HG03066 (cell line): ENCODE results near the gene PPME1.

Source experiments
- ATAC-seq: cut with Tn5 transposase; IDR thresholded peaks from one replicate; pipeline ENCODE4 v1.9.1; 2021; ENCODE audit warnings: low read depth; ENCODE audit not compliant: unreplicated experiment

Gene PPME1

DNA sequence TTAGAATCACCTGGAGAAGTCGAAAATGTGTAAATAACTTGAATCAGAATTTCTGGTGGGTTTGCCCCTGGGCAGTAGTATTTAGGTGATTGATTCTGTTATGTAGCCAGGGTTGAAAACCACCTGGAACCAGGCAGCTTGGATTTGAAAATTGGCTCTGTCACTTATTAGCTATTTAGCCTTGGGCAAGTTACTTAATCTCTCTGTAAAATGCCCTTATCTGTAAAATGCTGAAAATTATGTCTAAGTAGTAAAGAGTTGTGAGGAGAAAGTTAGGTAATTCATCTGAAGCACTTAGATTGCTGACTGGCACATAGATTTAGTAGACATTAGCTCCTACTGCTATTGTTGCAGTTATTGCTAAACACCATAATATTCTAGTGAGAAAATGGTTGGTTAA, 49.3 kb downstream of the PPME1 start:
- ATAC-seq = no peak

DNA sequence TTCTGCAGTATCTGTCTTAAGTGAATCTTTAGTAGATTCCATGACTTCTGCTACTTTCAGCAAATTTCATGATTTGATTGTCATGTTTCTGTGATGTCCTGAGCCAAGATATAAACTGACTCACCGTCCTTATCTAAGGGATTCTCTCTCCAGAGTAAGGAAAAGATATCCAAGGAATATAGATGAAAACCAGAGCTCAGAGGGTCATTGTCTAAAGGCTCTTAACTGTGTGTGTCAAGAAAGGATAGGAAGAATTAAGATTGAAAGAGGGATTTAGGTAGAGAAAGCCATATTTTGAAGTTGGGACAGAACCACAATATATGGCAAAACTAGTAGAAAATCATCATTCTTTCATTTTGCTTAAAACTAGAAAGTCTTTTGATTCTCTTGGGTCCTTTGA, 50.7 kb downstream of the PPME1 start:
- no peak for ATAC-seq

DNA sequence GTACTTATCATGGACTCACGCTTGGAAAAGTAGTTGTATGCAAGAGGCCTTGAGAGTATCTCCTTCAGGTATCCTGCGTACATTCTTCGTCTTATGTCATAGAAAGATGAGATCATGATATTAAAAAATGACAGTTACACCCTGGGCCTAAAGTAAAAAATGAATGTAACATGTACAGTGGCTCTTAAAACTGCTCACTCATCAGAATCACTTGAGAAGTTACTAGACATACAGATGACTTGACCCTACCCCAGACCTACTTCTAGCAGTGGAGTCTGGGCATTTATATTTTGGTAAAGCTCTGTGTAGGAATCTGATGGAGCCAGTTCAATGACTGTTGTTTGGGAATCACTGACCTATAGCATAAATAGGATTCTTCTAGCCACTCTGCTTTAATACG, 54.5 kb downstream of the PPME1 start:
- ATAC-seq = no peak

DNA sequence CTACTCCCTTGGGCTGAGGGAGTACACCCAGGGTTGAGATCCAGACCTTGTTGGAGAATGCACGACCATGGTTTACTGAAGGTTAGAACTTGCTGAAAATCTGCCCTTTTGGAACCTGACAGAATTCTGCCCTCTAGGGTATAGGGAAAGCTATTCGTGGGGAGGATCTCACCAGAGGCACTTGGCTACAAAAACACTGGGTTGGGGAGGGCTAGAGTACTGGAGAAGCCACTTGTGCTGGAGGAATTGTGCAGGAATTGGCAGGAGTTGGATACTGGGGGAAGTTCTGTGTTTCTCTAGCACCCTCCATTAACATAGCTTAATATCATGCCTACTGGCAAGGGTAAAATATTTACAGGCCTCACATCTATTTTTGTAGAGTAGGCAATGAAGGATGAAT, 55.8 kb downstream of the PPME1 start:
- no peak for ATAC-seq

DNA sequence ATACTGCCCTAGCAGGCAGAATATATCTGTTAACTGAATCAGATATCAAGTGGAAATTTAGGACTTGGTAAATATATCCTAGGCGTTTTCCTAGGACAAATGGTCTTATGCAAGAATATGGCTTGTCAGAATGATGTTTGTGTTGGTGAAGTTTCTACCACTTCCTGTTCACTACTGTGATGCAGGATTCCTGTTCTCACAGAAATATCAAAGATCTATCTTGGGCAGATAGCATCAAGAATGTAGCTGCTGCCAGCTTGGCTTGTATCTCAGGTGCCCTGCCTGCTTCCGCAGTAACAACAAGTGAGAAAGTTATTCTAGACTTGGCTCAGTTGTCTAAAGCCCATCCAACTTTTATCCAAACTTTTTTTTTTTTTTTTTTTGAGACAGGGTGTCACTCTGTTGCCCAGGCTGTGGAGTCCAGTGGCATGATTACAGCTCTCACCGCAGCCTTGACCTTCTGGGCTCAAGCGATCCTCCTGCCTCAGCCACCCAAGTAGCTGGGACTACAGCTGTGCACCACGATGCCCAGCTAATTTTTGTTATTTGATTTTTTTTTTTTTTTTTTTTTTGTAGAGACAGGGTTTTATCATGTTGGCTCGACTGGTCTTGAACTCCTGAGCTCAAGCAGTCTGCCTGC, 61.3 kb downstream of the PPME1 start:
- no peak for ATAC-seq

DNA sequence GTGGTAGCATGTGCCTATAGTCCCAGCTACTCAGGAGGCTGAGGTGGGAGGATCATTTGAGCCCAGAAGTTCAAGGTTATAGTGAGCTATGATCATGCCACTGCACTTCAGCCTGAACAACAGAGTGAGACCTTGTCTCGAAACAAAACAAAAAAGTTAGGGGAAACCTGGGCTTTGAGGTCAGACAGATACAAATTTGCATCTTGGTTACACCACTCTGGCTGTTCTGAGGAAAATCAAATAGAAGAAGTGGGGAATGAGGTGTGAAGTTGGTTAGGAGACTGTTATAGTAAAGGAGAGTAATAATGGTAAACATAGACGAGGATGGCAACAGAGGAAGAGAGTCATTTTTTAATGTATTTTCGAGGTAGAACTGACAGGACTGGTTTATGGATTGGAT, 62.6 kb downstream of the PPME1 start:
- no peak for ATAC-seq

DNA sequence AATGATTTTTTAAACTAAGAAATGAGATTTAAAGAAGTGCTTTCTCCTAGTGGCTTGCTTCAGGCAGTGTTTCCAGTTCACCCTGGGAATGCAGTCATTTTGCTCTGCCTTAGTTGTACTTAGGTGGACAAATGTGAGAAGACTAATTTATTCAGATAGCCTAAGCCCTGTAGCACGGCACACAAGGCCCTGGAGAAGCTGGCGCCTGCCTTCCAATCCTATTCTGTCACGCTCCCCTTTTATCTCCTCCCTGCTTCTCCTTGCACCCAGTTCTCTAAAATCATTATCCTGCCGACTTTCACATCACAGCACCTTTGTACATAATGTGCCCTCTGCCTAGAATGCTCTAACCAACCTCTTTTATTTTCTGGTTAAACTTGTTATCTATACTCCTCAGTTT, 64.0 kb downstream of the PPME1 start:
- no peak for ATAC-seq

DNA sequence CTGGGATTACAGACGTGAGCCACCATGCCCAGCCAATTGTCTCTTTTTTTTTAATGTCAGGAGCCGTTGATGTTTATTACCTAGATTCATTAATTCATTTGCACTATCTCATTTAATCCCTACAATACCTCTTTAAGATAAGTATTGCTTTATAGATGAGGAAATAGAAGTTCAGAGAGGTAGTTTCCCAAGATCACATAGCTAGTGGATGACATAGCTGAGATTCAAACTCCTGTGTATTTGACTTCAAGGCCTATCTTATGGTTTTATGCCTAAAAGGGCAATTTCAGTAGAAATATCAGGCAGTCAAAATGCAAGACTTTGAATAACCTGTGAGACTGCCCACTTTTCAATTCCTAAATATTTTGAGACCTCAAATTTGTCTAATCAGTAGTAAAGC, 66.5 kb downstream of the PPME1 start:
- no peak for ATAC-seq

DNA sequence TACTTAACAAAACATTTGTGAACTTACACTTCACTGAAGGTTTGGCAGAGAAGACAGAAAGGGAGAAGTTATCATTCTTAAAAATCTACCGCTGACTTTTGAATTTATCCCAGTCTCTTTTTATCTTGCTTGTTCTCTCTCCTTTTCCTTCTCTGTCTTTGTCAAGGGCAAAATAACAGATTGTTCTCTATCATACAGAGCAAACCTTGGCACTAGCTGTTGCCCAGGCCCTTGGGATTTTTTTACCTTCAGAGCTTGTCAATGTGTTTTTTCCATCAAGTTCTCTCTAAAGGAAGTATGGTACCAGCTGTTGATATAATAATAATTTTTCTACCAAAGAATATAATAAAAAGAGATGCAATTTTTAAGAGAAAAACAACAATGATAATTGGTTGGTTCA, 67.2 kb downstream of the PPME1 start:
- no peak for ATAC-seq

DNA sequence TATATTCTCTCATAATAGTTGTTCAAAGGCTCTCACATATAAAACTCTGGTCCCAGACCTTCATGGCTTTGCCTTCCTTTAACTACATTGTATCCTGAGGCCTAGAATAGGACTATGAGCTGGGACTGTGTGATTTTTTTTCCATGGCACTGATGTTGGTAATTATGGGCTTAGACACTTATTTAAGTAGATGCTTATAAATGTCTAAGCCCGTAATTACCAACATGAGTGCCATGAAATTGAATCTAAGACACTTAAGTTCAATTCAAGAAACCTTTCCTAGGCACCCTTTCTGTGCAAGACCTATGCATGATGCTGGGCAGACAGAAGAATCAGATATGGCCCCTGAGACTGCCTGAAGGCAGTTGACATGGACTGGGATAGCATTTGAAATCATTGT, 77.4 kb downstream of the PPME1 start:
- no peak for ATAC-seq

DNA sequence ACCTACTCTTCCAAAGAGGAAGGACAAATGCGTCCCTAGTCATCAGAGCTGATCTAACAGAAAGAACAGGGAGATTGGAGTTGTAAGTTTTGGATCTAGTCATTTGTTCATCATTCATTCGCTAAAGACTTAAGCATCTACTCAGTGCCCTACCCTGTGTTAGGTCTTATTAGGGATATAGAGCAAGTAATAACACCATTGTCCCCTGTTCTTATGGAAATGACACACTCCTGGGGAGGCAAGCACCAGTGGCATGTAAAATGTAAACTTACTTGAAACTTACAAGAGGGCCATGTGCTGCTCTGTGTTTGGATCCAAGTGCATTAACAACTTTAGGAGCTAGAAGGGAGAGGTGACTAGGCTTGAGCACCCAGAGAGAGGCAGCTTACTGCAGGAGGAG, 78.4 kb downstream of the PPME1 start:
- no peak for ATAC-seq

DNA sequence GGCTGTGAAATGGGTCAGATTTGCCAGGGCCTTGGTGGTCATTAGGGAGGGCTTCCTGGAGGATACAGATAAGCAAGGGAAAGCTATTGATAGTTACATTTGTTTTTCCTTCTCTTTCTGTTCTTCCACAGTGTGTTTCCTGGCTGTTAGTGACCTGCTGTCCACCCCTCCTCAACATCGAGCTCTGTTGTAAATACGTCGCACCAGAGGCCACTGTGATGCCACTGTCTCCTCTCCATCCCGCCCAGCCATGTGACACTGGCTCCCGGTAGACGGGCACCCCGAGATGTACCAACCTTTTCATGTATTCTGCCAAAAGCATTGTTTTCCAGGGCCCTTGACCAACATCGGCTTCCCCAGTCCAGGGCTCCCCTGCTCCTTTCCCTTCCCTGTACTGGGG, 82.3 kb downstream of the PPME1 start:
- ATAC-seq = no peak

DNA sequence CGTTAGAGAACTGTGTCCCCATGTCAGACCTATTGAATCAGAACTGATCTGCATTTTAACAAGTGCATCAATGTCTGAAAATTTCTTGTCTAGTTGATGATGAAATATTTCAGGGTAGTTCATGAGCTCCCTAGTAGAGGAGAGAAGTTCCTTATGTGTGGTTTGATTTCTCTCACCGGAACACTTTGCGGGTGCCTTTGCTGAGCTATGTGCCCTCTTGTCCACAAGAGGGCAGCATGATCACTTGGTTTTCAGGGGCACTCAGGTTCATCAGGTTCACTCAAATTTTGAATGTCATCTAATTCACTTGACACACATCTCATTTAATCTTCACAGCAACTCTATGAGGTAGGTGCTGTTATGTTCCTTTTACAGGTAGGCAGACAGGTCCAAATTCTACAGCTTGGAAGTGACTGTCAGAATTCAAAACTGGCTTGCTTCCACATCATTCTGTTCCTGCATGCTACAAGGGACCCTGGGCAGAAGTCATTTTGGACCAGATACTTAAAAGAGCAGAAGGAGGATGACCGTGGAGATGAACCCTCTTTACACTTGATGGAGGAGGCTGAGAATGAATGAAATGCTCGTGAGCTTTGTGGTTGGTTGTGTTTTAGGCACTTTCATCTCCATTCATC, 84.8 kb downstream of the PPME1 start:
- no peak for ATAC-seq

DNA sequence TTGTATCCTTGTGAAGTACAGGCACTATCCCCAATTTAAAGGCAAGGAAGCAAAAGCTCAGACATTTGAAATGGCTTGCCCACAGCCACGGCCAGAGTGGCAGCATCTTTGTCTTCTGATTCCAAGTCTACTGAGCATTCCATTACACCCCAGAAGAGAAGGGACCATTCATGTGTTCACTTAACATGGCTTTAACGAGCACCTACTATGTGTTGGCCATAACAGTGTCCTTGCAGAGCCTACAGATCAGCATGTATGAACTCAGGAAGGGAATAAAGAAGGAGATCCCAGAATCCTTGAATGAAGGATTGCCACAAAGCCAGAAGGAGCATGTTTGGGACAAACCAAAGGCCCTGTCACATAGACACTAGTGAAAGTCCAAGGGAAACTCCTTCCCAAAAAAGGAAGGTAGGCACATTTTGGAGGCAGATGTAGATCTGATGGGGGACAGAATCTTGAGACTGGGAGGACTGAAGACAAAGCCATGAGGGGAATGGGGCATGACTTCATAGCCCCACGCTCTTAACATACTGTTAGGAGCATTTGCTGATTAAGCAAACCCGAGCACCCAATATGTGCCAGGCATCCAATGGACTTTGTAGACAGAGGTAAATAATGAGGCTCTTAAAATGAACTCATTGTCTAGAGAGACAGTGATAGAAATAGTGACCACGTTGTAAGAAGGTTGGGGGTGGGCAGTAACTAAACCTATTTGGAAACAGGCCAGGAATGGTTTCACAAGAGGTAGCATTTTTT, 85.5 kb downstream of the PPME1 start:
- no peak for ATAC-seq

DNA sequence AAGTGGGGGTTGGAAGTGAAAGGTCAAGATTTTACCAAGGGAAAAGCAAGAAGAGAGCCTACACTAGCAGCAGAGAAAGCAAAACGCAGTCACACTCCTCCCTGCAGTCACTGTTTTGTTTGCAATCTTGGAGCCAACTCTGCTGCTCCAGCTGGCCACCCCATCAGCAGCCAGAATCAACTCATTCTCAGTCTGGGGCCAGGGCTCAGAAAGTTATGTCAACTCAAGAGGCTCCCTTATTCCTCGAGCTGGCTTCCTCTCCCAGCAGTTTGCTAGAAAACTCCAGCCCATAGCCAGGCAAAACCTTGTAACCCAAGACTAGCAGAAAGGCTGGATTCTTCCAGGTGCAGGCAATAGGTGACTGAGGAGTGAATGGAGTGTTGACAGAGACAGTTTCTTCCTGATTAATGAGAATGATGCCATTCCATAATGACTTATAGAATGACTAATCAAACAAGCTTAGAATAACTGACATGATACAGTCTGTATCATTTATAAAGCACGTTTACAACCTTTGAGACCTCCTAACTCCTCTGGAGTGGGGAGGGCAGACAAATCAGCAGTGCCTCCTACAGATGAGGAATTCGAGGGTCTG, 87.0 kb downstream of the PPME1 start:
- ATAC-seq = no peak

DNA sequence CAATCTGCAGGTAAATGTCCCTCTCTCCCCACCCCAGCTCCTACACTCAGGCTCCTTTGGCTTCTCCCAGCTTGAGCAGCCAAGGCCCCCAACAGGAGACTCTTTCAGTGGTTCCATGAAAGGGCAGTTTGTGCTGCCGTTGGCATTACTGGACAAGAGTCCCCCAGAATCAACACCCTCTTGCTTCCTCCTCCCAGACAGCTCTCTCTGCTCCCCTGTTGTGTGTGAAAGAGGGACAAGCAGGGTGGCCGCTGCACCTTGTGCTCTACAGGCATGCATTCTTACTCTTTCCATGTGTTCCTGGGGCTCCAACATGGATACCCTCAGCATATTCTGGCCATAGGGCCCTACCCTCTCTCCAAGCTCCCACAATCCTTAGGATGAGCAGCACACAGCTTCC, 91.6 kb downstream of the PPME1 start:
- ATAC-seq = no peak

DNA sequence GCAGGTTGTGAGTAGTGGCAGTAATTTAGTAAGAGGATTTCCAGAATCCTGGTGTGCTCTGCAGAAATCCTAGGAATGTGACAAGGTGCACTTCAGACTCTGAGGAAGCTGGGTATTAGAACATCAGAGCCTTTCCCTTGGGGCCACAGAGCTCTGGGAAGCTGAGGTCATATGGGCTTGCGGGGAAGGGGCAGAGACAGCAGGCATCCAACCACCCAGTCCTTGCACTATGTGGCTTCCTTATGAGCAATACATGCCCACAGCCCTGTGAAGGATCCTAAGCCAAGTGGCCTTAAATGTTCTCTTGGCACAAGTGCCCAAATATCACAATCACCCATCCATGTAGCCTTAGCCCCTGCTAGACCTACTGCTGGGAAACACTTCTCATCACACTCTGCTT, 94.2 kb downstream of the PPME1 start:
- no peak for ATAC-seq

DNA sequence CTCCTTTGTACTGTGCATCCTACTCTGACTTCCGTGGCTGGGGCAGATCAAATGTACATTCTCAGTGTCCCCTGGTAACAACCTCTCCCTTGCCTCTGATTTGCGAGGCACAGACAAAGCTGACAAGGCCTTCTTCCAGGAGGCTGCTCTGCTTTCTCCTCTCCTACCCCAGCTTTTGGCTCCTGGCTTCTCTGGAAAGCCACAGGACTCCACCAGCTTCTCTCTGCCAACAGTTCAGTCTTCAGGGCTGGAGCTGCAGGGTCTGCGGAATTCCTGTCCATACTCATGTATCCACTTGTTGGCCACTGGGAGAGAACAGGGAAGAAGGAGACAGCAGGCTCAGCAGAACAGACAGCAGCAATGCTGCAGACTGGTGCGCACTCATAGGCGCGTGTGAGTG, 95.9 kb downstream of the PPME1 start:
- ATAC-seq = no peak

DNA sequence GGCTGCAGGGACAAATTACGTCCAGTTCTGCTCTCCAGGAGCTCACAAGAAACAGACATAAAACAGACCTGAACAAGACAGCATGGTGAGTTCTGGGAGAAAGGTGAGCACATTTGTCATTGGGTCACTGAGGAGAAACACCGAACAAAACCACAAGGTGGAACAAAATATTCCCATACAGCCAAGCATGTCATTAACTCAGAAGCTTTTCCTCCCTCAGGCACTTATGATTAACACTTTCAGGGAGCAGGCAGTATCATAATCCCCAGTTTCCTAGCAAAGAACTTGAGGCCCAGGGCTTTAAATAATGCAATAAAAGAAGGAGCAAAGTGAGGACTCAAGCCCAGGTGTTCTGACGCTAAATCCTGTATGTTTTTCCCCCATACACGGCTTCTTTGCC, 97.4 kb downstream of the PPME1 start:
- ATAC-seq = no peak

DNA sequence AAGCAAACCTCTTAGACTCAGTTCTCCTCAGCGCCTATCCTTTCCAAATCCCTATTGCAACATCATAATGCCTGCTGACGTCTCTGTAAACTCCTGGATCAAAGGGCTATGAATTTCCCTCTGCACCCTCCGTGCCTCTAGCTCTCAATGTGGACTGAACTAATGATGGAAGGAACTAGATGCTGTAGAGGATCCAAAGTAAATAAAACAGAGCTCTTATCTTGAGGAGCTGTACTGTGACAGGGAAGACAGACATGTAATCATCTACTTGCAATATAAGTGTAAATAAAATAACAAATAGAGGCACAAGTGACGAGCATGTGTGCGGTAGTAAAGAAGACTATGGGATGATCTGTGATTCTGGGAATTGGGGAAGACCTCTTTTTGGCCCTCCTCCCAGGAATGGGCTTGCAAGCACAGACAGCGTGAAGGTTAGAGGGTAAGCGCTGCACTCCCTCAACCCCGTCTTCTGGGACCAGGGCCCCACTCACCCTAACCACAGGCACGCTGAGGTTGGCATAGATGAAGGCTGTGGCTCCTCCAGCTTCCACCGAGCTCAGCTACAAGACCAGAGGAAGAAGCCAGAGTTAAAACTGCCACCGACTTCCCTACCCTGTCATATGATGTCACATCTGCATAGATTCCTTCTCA, 98.2 kb downstream of the PPME1 start:
- ATAC-seq = no peak

DNA sequence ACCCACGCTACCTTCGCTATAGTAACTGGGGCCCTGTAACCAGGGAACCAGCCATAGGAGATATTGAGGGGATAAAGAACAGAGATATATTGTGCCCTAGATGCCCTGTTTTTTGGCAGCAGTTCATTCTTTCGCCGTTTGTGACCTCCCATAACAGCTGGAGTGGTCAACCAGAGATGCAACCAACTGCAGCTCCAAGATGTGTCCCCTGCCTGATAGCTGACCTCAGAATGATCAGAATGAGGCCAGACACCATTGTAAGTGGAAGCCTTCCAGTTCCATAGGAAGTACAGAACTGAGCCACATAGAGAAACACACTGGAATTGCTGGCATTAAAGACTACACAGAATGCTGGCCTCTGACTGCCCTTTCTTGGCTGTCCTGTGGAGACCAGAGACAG, 101.2 kb downstream of the PPME1 start:
- no peak for ATAC-seq
